NK-92 (cell line): ENCODE measurements around the gene SEMA4G.

Source experiments
- DNase-seq: peaks from one replicate; lab custom pipeline; 2025; ENCODE audit not compliant: unreplicated experiment; lab: John Stamatoyannopoulos, UW

Gene SEMA4G

GRCh38 chr10:101007099-101007711, 37.9 kb downstream of the SEMA4G start:
- no peak for DNase-seq

DNA sequence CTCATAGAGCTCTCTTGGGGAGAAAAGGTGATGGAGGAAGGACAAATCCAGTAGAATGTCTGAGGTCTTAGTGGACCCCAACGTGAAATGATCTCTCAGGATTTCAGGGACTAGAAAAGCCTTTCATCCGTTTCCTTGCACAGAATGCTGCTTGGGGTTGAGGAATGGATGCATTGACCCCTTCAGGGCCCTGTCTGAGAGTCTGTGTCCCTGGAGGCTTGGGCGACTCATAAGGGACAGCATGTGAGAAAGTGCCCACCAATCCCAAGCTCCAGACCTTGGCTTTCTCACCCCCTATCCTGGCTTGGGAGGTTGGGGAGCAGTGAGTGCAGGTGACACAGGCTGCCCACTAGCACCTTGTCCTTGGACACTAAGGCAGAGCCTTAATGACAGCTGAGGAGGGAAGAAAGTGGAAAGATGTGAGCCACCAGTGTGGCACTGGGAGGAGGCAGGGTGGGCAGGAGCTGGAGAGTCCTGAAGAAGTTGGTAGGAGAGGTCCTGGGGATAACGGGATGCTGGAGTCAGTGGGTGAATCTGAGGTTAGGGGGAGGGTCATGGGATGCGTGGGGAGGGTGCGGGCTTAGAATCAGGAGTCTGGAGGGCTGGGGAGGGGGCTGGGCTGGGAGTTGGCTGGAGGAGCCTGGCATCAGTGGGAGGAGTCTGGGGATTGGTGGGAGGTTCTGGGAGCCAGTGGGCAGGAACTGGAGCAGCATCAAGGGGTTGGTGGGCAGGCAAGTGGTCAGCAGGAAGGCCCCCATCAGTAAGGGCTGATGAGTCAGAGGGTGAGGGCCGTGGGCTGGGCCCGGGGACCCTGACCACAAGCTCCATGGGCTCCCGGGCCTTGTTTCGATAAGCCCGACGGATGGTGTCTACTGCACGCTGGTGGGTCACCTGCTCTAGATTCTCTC, 38.9 kb downstream of the SEMA4G start:
- DNase-seq: no peak

GRCh38 chr10:101008823-101009423, 39.6 kb downstream of the SEMA4G start:
- DNase-seq: no peak

GRCh38 chr10:101010329-101010728, 41.0 kb downstream of the SEMA4G start:
- DNase-seq: no peak

- DNase-seq: no peak
Observed at GRCh38 chr10:101011517-101012423, 42.5 kb downstream of the SEMA4G start.

- peak; percentile 4 for DNase-seq
Observed at GRCh38 chr10:101012525-101013364, 43.4 kb downstream of the SEMA4G start.

DNA sequence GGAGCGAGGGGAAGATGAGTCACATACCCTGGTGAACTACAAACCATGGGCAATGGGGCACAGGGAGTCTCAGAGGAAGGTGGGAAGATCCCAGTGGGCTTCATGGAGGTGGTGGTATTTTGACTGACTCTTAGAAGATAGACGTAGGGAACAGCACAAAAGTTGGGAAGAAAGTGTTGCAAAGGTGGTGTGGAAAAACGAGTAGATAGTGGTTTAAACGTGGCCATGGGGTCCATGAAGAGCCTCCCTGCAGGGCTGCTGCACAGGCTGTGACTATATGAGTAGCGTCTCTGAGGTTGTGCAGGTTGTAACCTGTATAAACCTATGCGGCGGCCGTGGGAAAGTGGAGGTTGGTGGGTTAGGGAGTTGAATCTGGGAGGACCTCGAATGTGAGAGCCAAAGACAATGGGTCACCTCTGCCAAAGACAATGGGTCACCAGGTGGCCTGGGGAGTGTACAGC, 44.1 kb downstream of the SEMA4G start:
- DNase-seq: no peak

- DNase-seq: no peak
Observed at GRCh38 chr10:101014230-101014884, 45.1 kb downstream of the SEMA4G start.

- no peak for DNase-seq
Observed at GRCh38 chr10:101014966-101015581, 45.8 kb downstream of the SEMA4G start.

GRCh38 chr10:101015582-101015973, 46.3 kb downstream of the SEMA4G start:
- no peak for DNase-seq

DNA sequence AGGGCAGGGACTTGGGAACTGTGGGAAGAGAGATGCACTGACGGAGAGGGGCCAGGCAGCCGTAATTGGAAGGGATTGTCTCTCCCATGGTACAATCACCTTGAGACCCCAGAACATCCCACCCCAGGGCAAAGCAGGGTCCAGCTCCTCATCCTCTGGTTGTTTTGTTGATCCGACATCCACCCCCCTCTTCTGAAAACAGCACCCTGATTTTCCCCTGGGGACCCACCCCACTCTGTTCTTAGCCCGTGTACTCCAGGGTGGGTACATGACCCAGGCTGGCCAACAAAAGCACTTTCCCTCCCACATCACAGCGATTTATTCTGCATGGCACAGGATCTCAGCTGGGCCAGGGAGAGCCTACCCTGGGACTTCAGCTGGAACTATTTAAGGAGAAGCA, 47.5 kb downstream of the SEMA4G start:
- DNase-seq: no peak

DNA sequence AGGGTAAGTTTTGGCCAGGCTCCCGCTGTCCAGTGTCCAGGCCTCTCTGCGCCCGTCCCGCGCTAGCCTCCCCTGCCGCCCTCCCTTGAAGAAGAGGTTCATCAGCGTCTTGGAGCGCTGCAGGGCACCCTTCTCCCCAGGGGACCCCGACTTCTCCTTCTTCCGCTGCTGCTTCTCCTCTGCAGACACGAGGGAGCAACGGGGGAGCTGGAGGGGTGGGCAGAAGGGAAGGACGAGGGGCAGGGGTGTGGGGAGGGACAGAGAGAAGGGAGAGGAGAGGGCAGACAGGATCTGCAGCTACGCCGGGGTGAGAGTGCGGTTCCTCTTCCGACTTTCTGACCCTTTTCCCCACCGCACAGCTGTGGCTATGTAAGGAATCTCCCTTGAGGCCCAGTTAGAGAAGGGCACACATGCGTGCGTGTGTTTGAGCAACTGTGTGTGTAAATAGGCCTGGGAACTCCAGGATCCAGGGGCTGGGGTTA, 48.9 kb downstream of the SEMA4G start:
- DNase-seq: no peak

DNA sequence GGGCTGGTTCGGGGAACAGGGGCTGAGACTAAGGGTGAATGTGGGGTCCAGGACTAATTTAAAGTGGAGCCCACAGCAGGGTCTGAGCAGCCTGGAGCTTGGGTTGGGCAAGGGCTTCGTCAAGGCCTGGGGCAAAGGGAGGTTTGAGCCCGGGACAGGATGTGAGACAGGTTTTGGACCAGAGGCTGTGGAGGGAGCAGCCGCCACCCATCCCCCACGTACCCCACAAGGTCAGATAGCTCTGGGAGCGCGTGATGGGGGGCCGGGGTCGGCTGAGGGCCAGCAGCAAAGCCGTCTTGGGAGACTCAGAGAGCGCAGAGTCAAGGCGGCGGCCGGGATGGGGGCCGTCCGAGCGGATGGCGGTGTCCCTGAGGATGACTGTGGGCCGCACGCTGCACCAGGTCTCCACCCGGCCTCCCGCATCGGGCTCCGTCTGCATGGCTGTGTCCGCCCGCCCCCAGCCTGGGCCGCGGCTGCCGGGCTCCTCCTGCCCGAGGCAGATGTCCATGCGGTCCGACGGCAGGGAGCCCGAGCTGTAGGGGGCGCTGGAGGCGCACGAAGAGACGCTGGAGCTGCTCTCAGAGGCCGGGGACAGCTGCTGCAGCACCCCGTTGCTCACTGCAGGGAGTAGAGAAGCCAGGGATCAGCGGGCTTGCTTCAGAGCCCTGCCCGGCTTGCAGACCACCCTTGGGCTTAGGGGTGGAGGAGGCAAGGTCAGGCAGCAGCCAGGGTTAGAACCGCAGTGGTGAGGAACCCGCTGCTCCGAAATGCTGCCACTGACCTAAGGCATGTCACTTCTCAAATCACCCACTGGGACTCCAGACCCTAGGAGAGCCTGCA, 49.5 kb downstream of the SEMA4G start:
- no peak for DNase-seq
